HepG2 (cell line): Measurements from ENCODE around the gene RAB23. TPM values are rescaled to one million over a fixed set of nuclear protein-coding genes. Genes with fewer than 3 reads are reported as not detected.

Experiments
- ATF5 ChIP-seq: sonication (generic); formaldehyde crosslinking; IDR thresholded peaks from 2 replicates; pipeline ENCODE4 v1.4.0; 2020; ENCODE audit warnings: mild to moderate bottlenecking, low read depth, missing genetic modification reagents
- EED ChIP-seq: sonication (generic); formaldehyde crosslinking; IDR thresholded peaks from 2 replicates; pipeline ENCODE4 v1.5.0; 2020; ENCODE audit warnings: mild to moderate bottlenecking, missing genetic modification reagents
- FLYWCH1 ChIP-seq: sonication (generic); formaldehyde crosslinking; IDR thresholded peaks from 2 replicates; pipeline ENCODE4 v1.8.1; 2023; ENCODE audit warnings: mild to moderate bottlenecking, missing genetic modification reagents
- FOXC1 ChIP-seq: sonication (generic); formaldehyde crosslinking; IDR thresholded peaks from 2 replicates; pipeline ENCODE4 v1.8.0; 2022; ENCODE audit warnings: mild to moderate bottlenecking, missing genetic modification reagents, borderline replicate concordance
- GATAD1 ChIP-seq: IDR thresholded peaks from 2 replicates; pipeline ENCODE4 v1.6.1; 2016; ENCODE audit warnings: missing genetic modification reagents, missing compliant biosample characterization
- GMEB1 ChIP-seq: sonication (generic); formaldehyde crosslinking; IDR thresholded peaks from 2 replicates; pipeline ENCODE4 v1.5.1; 2020; ENCODE audit warnings: missing genetic modification reagents, mild to moderate bottlenecking, borderline replicate concordance
- HDAC6 ChIP-seq: fragments of 200-600 bp; sonication (generic); IDR thresholded peaks from 2 replicates; pipeline ENCODE4 v1.7.0; 2017; ENCODE audit warnings: mild to moderate bottlenecking, antibody characterized with exemption, low read length, low read depth
- HMGXB3 ChIP-seq: sonication (generic); formaldehyde crosslinking; IDR thresholded peaks from 2 replicates; pipeline ENCODE4 v1.4.0; 2020; ENCODE audit warnings: missing genetic modification reagents, borderline replicate concordance
- KMT2B ChIP-seq: IDR thresholded peaks from 2 replicates; pipeline ENCODE4 v1.6.1; 2016; ENCODE audit warnings: missing genetic modification reagents, missing compliant biosample characterization
- POGK ChIP-seq: sonication (generic); formaldehyde crosslinking; conservative IDR thresholded peaks from 2 replicates; pipeline ENCODE4 v1.8.0; 2022; ENCODE audit warnings: mild to moderate bottlenecking, moderate library complexity, missing genetic modification reagents
- POGZ ChIP-seq: sonication (generic); formaldehyde crosslinking; IDR thresholded peaks from 2 replicates; pipeline ENCODE4 v1.4.0; 2020; ENCODE audit warnings: mild to moderate bottlenecking, missing genetic modification reagents
- SAP130 ChIP-seq: IDR thresholded peaks from 2 replicates; pipeline ENCODE4 v1.6.1; 2016; ENCODE audit warnings: low read depth
- SSRP1 ChIP-seq: IDR thresholded peaks from 2 replicates; pipeline ENCODE4 v1.6.1; 2016; ENCODE audit warnings: control low read depth
- TFDP1 ChIP-seq: IDR thresholded peaks from 2 replicates; pipeline ENCODE4 v1.6.1; 2016; ENCODE audit warnings: missing compliant biosample characterization, missing genetic modification reagents, borderline replicate concordance
- ZNF33B ChIP-seq: sonication (generic); formaldehyde crosslinking; IDR thresholded peaks from 2 replicates; pipeline ENCODE4 v1.5.1; 2020; ENCODE audit warnings: mild to moderate bottlenecking, missing genetic modification reagents
- ZNF367 ChIP-seq: sonication (generic); formaldehyde crosslinking; IDR thresholded peaks from 2 replicates; pipeline ENCODE4 v1.4.0; 2020; ENCODE audit warnings: missing genetic modification reagents, borderline replicate concordance
- ZNF614 ChIP-seq: IDR thresholded peaks from 2 replicates; pipeline ENCODE4 v1.6.1; 2018; ENCODE audit warnings: missing biosample characterization, missing genetic modification reagents, inconsistent platforms, borderline replicate concordance
- ZNF768 ChIP-seq: sonication (generic); formaldehyde crosslinking; IDR thresholded peaks from 2 replicates; pipeline ENCODE4 v1.4.0; 2020; ENCODE audit warnings: missing genetic modification reagents
- polyA plus RNA-seq, 8 experiments: library from polyadenylated mRNA; depleted of rRNA in 3 of 8; stranded (reverse) in 7 of 8; unstranded in 1 of 8; fragments of >200 nt; fragmentation: Illumina TruSeq in 4 of 8; extraction: Trizol in 4 of 8; gene quantifications; 2 replicates each; pipeline versions ENCODE4 v1.2.1 to v1.2.3, GENCODE V29; 2011 to 2016; ENCODE audit warnings: low read depth in 4 of 8, missing spikeins in 1 of 8, mixed read lengths in 1 of 8; ENCODE audit not compliant: insufficient read depth in 1 of 8
- total RNA-seq, 5 experiments: library from RNA; depleted of rRNA; stranded (reverse); fragments of >200 nt; fragmentation: Illumina TruSeq; extraction: Trizol; gene quantifications; 2 replicates each; pipeline ENCODE4 v1.2.3, GENCODE V29; 2016; ENCODE audit warnings: low read depth in 1 of 5

RAB23 gene
- total and polyA plus RNA-seq, 2 of the 13 experiments (the other 11 are each of a cell fraction or from before 2014, with no cell fraction given): 5.5 to 16.4 TPM

- no peak for TF ChIP-seq ZNF614 (CRISPR knock-in tag)
- no peak for TF ChIP-seq ZNF367 (CRISPR knock-in tag)
- TF ChIP-seq ATF5: 0 out of 2 replicates have a peak, but pooled peaks have one; percentile 62
- TF ChIP-seq KMT2B (CRISPR knock-in tag): peak; percentile 53
- peak; percentile 51; the same call in 1 of the 2 replicates for TF ChIP-seq TFDP1 (CRISPR knock-in tag)
- 0 out of 2 replicates have a peak, but pooled peaks have one; percentile 41 for TF ChIP-seq FLYWCH1 (CRISPR knock-in tag)
- peak; percentile 35; the same call in 1 of the 2 replicates for TF ChIP-seq SSRP1 (CRISPR knock-in tag)
- TF ChIP-seq HMGXB3 (CRISPR knock-in tag): 0 out of 2 replicates have a peak, but pooled peaks have one; percentile 24
- no peak for TF ChIP-seq GMEB1 (CRISPR knock-in tag)
- TF ChIP-seq ZNF33B (CRISPR knock-in tag): 0 out of 2 replicates have a peak, but pooled peaks have one; percentile 47
- peak; percentile 10; the same call in 1 of the 2 replicates for TF ChIP-seq SAP130 (CRISPR knock-in tag)
- no peak for TF ChIP-seq FOXC1
- peak; percentile 7; the same call in 1 of the 2 replicates for TF ChIP-seq GATAD1
- TF ChIP-seq HDAC6: 0 out of 2 replicates have a peak, but pooled peaks have one; percentile 36
- no peak for TF ChIP-seq ZNF768 (CRISPR knock-in tag)
- no peak for TF ChIP-seq EED (CRISPR knock-in tag)
- TF ChIP-seq POGK: no peak
- no peak for TF ChIP-seq POGZ (CRISPR knock-in tag)
Measured at GRCh38 chr6:57173056-57173885, 48.8 kb downstream of the RAB23 start (continued).
